H1 (cell line): ENCODE measurements around the gene BTRC. TPM values are rescaled to one million over a fixed set of nuclear protein-coding genes. Genes with fewer than 3 reads are reported as not detected.

ENCODE experiments used
- CTCF ChIA-PET: fragments of 300-600 bp; sonication (Branson Sonifier 250); formaldehyde crosslinking; loops from one replicate; lab custom pipeline; 2021; ENCODE audit not compliant: partially characterized antibody; lab: Charles Lee
- POLR2A ChIA-PET: fragments of 300-600 bp; sonication (Branson Sonifier 250); formaldehyde crosslinking; loops from one replicate; lab custom pipeline; 2021; ENCODE audit warnings: inconsistent platforms; ENCODE audit not compliant: partially characterized antibody; lab: Charles Lee
- DNase-seq, 2 experiments: peaks; one replicate each; pipeline versions ENCODE4 v3.0.0 to v3.0.0-alpha.2; 2010 to 2022; ENCODE audit warnings: low spot score in 2 of 2, low read depth in 1 of 2, mixed read lengths in 1 of 2
- FAIRE-seq: peaks from 2 replicates; lab custom pipeline; 2011; peaks lifted over from hg19 to GRCh38; lab: Jason Lieb, UNC
- H2AFZ ChIP-seq: 2 replicates; pipeline ENCODE4 v1.8.1; 2012; ENCODE audit warnings: low read length, inconsistent platforms
- H2AK5ac ChIP-seq: 2 replicates; pipeline ENCODE4 v1.6.1; 2013; ENCODE audit warnings: low read depth, low read length
- H2BK120ac ChIP-seq: replicated peaks from 2 replicates; pipeline ENCODE3; 2013; ENCODE audit warnings: low read depth, low read length, inconsistent platforms
- H2BK12ac ChIP-seq: 2 replicates; pipeline ENCODE4 v1.6.1; 2013; ENCODE audit warnings: low read depth, low read length
- H2BK15ac ChIP-seq: 2 replicates; pipeline ENCODE4 v1.6.1; 2013; ENCODE audit warnings: low read length
- H2BK20ac ChIP-seq: 2 replicates; pipeline ENCODE4 v1.6.1; 2013; ENCODE audit warnings: low read length
- H2BK5ac ChIP-seq: 2 replicates; pipeline ENCODE4 v1.6.1; 2013; ENCODE audit warnings: low read depth, low read length
- H3K14ac ChIP-seq: 2 replicates; pipeline ENCODE4 v1.6.1; 2013; ENCODE audit warnings: inconsistent platforms; ENCODE audit not compliant: insufficient read length
- H3K18ac ChIP-seq: 2 replicates; pipeline ENCODE4 v1.6.1; 2013; ENCODE audit warnings: low read length; ENCODE audit errors: extremely low read depth
- H3K23ac ChIP-seq: 2 replicates; pipeline ENCODE4 v1.6.1; 2013; ENCODE audit warnings: inconsistent platforms; ENCODE audit not compliant: insufficient read length
- H3K23me2 ChIP-seq: 2 replicates; pipeline ENCODE4 v1.6.1; 2013; ENCODE audit warnings: low read depth, low read length
- H3K27ac ChIP-seq: 2 replicates; pipeline ENCODE4 v1.6.1; 2011; ENCODE audit warnings: low read depth, low read length, inconsistent platforms
- H3K27me3 ChIP-seq, 4 experiments: replicated peaks in 1 of 4; 1 replicate in 1 of 4; 2 replicates in 3 of 4; pipeline versions ENCODE4 v1.6.1 to v1.8.1; 2011 to 2013; ENCODE audit warnings: low read length in 3 of 4, mild to moderate bottlenecking in 3 of 4, inconsistent platforms in 2 of 4, mixed read lengths in 2 of 4, moderate library complexity in 1 of 4; ENCODE audit not compliant: control insufficient read depth in 3 of 4, insufficient read depth in 3 of 4; ENCODE audit errors: extremely low read depth in 1 of 4
- H3K36me3 ChIP-seq, 4 experiments: 2 replicates each; pipeline versions ENCODE4 v1.6.1 to v1.8.1; 2011 to 2013; ENCODE audit warnings: mild to moderate bottlenecking in 4 of 4, low read length in 3 of 4, moderate library complexity in 2 of 4, control low read depth in 1 of 4, inconsistent platforms in 1 of 4; ENCODE audit not compliant: insufficient read depth in 4 of 4, control insufficient read depth in 2 of 4
- H3K4ac ChIP-seq: replicated peaks from 2 replicates; pipeline ENCODE3; 2013; ENCODE audit warnings: low read length, low read depth, mixed read lengths, inconsistent platforms; ENCODE audit not compliant: insufficient read length
- H3K4me1 ChIP-seq, 4 experiments: replicated peaks in 1 of 4; 1 replicate in 1 of 4; 2 replicates in 3 of 4; pipeline versions ENCODE4 v1.6.1 to v1.8.1; 2011 to 2013; ENCODE audit warnings: low read length in 3 of 4, inconsistent platforms in 2 of 4, mixed read lengths in 1 of 4; ENCODE audit not compliant: insufficient read depth in 4 of 4, control insufficient read depth in 3 of 4
- H3K4me2 ChIP-seq, 2 experiments: 2 replicates each; pipeline versions ENCODE4 v1.6.1 to v1.8.1; 2011 to 2013; ENCODE audit warnings: low read depth in 2 of 2, low read length in 2 of 2, control low read depth in 1 of 2, inconsistent platforms in 1 of 2, mild to moderate bottlenecking in 1 of 2; ENCODE audit not compliant: insufficient read depth in 1 of 2
- H3K4me3 ChIP-seq, 4 experiments: fragments of 200-600, 300-600 bp in 1 of 4; sonication (generic), shearing (Covaris generic), sonication (Bioruptor Twin) in 1 of 4; 2 replicates each; pipeline versions ENCODE4 v1.5.1 to v1.8.1; 2011 to 2016; ENCODE audit warnings: low read length in 4 of 4, low read depth in 3 of 4, control low read depth in 2 of 4, inconsistent platforms in 2 of 4, mild to moderate bottlenecking in 2 of 4, mixed read lengths in 1 of 4, moderate library complexity in 1 of 4; ENCODE audit not compliant: insufficient read depth in 2 of 4; ENCODE audit errors: extremely low read depth in 1 of 4
- H3K56ac ChIP-seq: replicated peaks from 2 replicates; pipeline ENCODE3; 2013; ENCODE audit warnings: low read depth, mild to moderate bottlenecking, mixed read lengths, low read length, inconsistent platforms; ENCODE audit not compliant: insufficient read length
- H3K79me1 ChIP-seq: 2 replicates; pipeline ENCODE4 v1.6.1; 2013; ENCODE audit warnings: low read depth, low read length, control low read depth
- H3K79me2 ChIP-seq, 2 experiments: 2 replicates each; pipeline versions ENCODE4 v1.6.1 to v1.8.1; 2012 to 2013; ENCODE audit warnings: low read length in 2 of 2, mild to moderate bottlenecking in 2 of 2, inconsistent platforms in 1 of 2; ENCODE audit not compliant: insufficient read depth in 2 of 2, control insufficient read depth in 1 of 2
- H3K9ac ChIP-seq, 4 experiments: replicated peaks in 1 of 4; 1 replicate in 1 of 4; 2 replicates in 3 of 4; pipeline versions ENCODE4 v1.6.1 to v1.8.1; 2011 to 2013; ENCODE audit warnings: low read depth in 3 of 4, low read length in 3 of 4, control low read depth in 2 of 4, mild to moderate bottlenecking in 2 of 4, moderate library complexity in 2 of 4, inconsistent platforms in 1 of 4; ENCODE audit errors: extremely low read depth in 1 of 4
- H3K9me3 ChIP-seq, 2 experiments: 2 replicates each; pipeline versions ENCODE4 v1.6.1 to v1.8.1; 2012 to 2013; ENCODE audit warnings: mild to moderate bottlenecking in 2 of 2, moderate library complexity in 2 of 2, control low read depth in 1 of 2, inconsistent platforms in 1 of 2, low read depth in 1 of 2, low read length in 1 of 2, mixed read lengths in 1 of 2; ENCODE audit not compliant: insufficient read depth in 2 of 2
- H4K20me1 ChIP-seq, 2 experiments: replicated peaks in 1 of 2; 2 replicates each; pipeline versions ENCODE3 to v1.8.1; 2011 to 2013; ENCODE audit warnings: inconsistent platforms in 2 of 2, low read length in 2 of 2, mild to moderate bottlenecking in 1 of 2; ENCODE audit not compliant: insufficient read depth in 2 of 2, control insufficient read depth in 1 of 2
- H4K5ac ChIP-seq: 2 replicates; pipeline ENCODE4 v1.6.1; 2013; ENCODE audit warnings: low read length, low read depth, mixed read lengths, inconsistent platforms; ENCODE audit not compliant: insufficient read length
- H4K8ac ChIP-seq: 2 replicates; pipeline ENCODE4 v1.8.0; 2013; ENCODE audit warnings: mild to moderate bottlenecking, moderate library complexity, low read length, inconsistent platforms; ENCODE audit not compliant: insufficient read depth; ENCODE audit errors: extremely low read depth
- H4K91ac ChIP-seq: replicated peaks from 2 replicates; pipeline ENCODE3; 2013; ENCODE audit warnings: low read length, mixed read lengths, inconsistent platforms; ENCODE audit not compliant: insufficient read length
- BRCA1 ChIP-seq: IDR thresholded peaks from 2 replicates; pipeline ENCODE4 v1.6.1; 2012; ENCODE audit warnings: low read depth, low read length, improper control_type of control experiment
- CREB1 ChIP-seq: IDR thresholded peaks from 2 replicates; pipeline ENCODE4 v1.6.1; 2012; ENCODE audit warnings: inconsistent platforms
- JUND ChIP-seq: IDR thresholded peaks from 2 replicates; pipeline ENCODE4 v1.6.1; 2011; ENCODE audit warnings: mild to moderate bottlenecking, improper control_type of control experiment, low read length
- WGBS, 2 experiments: shearing (Covaris generic) in 1 of 2; methylation state at CpG; one replicate each; pipeline versions ENCODE4 v1.1.6 to v1.1.7; 2013 to 2015; ENCODE audit warnings: low lambda C conversion rate in 2 of 2, mixed read lengths in 2 of 2, inconsistent platforms in 1 of 2, low coverage in 1 of 2, missing lambda C conversion rate in 1 of 2; ENCODE audit not compliant: insufficient replicate concordance in 2 of 2, insufficient coverage in 1 of 2, insufficient read length in 1 of 2; ENCODE audit errors: extremely low coverage in 1 of 2, missing lambda C conversion rate in 1 of 2; 5-methylcytosine and 5-hydroxymethylcytosine counted together
- polyA plus RNA-seq, 7 experiments: library from polyadenylated mRNA; depleted of rRNA in 3 of 7; stranded (reverse) in 5 of 7; unstranded in 2 of 7; fragments of >200 nt in 5 of 7; fragments of 200-250 nt in 2 of 7; gene quantifications; 1 replicate in 5 of 7; 2 replicates in 1 of 7; 4 replicates in 1 of 7; pipeline versions ENCODE4 v1.2.1 to v1.2.3, GENCODE V29; 2011 to 2013; ENCODE audit warnings: missing spikeins in 2 of 7, mixed read lengths in 2 of 7
- total RNA-seq: library from RNA; stranded (reverse); fragmentation: NEBNext Ultra II Directional; extraction: Animal tissue kit (Norgen Biotek cat#: 25700); gene quantifications from 2 replicates; pipeline ENCODE4 v1.2.1, GENCODE V29; 2021

BTRC gene
- total and polyA plus RNA-seq, 2 of the 8 experiments (the other 6 are each of a cell fraction or from before 2014, with no cell fraction given): 9.9 to 24.7 TPM

DNA sequence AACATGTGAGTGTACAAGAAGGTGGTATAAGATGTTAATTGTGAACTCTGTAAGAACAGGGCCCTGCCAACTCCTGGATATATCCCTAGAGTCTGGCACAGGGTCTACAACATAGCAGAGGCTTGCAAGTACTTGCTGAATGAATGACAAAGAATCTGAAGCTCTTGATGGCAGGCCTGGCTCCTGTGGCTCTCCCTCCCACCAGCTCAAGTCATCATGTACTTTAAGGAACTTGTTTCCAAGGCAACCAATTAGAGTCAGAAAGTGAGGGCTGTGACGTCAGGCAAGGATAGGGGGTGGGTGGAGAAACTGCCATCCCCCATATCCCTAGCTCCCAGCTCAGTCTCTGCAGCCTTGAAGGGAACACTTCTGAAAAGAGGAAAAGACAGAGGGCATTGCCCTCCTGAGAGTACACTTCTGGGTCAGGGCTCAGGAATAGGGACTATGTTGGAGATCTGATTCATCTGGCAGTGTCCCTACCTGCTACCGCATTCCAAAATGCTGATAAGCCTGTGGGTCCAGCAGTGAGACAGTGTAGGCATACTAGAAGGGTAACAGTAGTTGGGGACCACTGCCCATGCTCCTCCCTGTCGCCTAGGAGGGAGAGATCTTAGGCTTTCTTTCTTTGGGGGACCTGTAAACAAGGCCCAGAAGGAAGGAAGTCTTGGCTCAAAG is 34.6 kb upstream of the BTRC start:
- Histone ChIP-seq H2BK15ac (no peak overlapping the region), H3K56ac (no peak overlapping the region), H3K4ac (no peak overlapping the region), H3K23ac (no peak overlapping the region), H4K8ac (no peak overlapping the region), H4K91ac (no peak overlapping the region), H2BK12ac (no peak overlapping the region), H3K9ac (no peak overlapping the region), H3K14ac (no peak overlapping the region), H3K4me1 (peaks cover 0 to 3% (median 0%) of the 10 kb centered on the region in 4 experiments; a peak in 2 of 7 replicates), H3K23me2 (no peaks in the 10 kb centered on the region), H2BK120ac (no peak overlapping the region), H2BK5ac (no peak overlapping the region), H3K27ac (no peak overlapping the region), H2AFZ (peak overlapping the region; percentile 24; the same call in 1 of the 2 replicates), H4K5ac (no peak overlapping the region), H3K18ac (no peak overlapping the region), H3K4me3 (no peak overlapping the region), H3K36me3 (no peaks in the 10 kb centered on the region), H3K79me2 (no peaks in the 10 kb centered on the region), H2AK5ac (no peak overlapping the region), H3K79me1 (no peaks in the 10 kb centered on the region), H3K27me3 (no peaks in the 10 kb centered on the region), H2BK20ac (no peak overlapping the region), H3K9me3 (no peaks in the 10 kb centered on the region), H3K4me2 (no peak overlapping the region), H4K20me1 (no peaks in the 10 kb centered on the region)
- FAIRE-seq: no peak
- DNase-seq: no peak
- CTCF ChIA-PET: interaction anchor here (0.6 to 2.1 kb wide), 9 partner anchors 9 to 276 kb away, joined by 3 to 9 read pairs (median 3); no protein-coding TSS in a partner anchor
- POLR2A ChIA-PET: interaction anchor here (0.6 to 1.7 kb wide), 2 partner anchors 9 to 54 kb away, joined by 3 to 6 read pairs; no protein-coding TSS in a partner anchor
- TF ChIP-seq BRCA1 (no peak), CREB1 (peak; percentile 64; the same call in 1 of the 2 replicates), JUND (0 out of 2 replicates have a peak, but pooled peaks have one; percentile 8)
- 72% methylated on average over 3 of the region's 3 CpGs; no CpG with 5 or more reads in 1 of the 2 experiments for WGBS, 2 experiments
